Endothelial cell of umbilical vein (primary cell): ENCODE data around the gene CALD1. TPM values are rescaled to one million over a fixed set of nuclear protein-coding genes. Genes with fewer than 3 reads are reported as not detected.

Experiments
- BruUV-seq: library from RNA; stranded (reverse); fragments of 400-500 nt; replicated peaks from 2 replicates; lab custom pipeline; 2021; lab: Mats Ljungman, UMichigan
- CTCF ChIA-PET: fragments of 300-600, 350-600 bp; sonication (Branson Sonifier 250); formaldehyde crosslinking; loops from one replicate; lab custom pipeline; 2021; ENCODE audit warnings: antibody characterized with exemption, inconsistent platforms; lab: Charles Lee
- POLR2A ChIA-PET: fragments of 300-600, 350-600 bp; sonication (Branson Sonifier 250); formaldehyde crosslinking; loops from one replicate; lab custom pipeline; 2021; ENCODE audit warnings: antibody characterized with exemption, inconsistent platforms; lab: Charles Lee
- DNase-seq: peaks from one replicate; pipeline ENCODE4 v3.0.0-alpha.2; 2011; ENCODE audit warnings: low read depth, low spot score
- FAIRE-seq: peaks from 2 replicates; lab custom pipeline; 2011; peaks lifted over from hg19 to GRCh38; lab: Jason Lieb, UNC
- H2AFZ ChIP-seq: 2 replicates; pipeline ENCODE4 v1.6.0; 2012; ENCODE audit warnings: low read depth, low read length, control low read depth, inconsistent platforms
- H3K27ac ChIP-seq: 2 replicates; pipeline ENCODE4 v1.5.1; 2011; ENCODE audit warnings: low read depth, mild to moderate bottlenecking, control low read depth, low read length, moderate library complexity; ENCODE audit not compliant: insufficient read depth
- H3K27me3 ChIP-seq, 2 experiments: 2 replicates each; pipeline versions ENCODE4 v1.6.0 to v1.6.1; 2011; ENCODE audit warnings: low read length in 2 of 2, mixed read lengths in 1 of 2; ENCODE audit not compliant: control insufficient read depth in 2 of 2, insufficient read depth in 2 of 2
- H3K36me3 ChIP-seq, 2 experiments: 2 replicates in 1 of 2; 3 replicates in 1 of 2; pipeline ENCODE4 v1.5.1; 2011; ENCODE audit warnings: low read length in 2 of 2, mild to moderate bottlenecking in 1 of 2, moderate library complexity in 1 of 2; ENCODE audit not compliant: control insufficient read depth in 2 of 2, insufficient read depth in 2 of 2; ENCODE audit errors: extremely low read depth in 1 of 2
- H3K4me1 ChIP-seq: 3 replicates; pipeline ENCODE4 v1.5.1; 2011; ENCODE audit warnings: mild to moderate bottlenecking, low read length; ENCODE audit not compliant: control insufficient read depth, insufficient read depth; ENCODE audit errors: extremely low read depth
- H3K4me2 ChIP-seq: 2 replicates; pipeline ENCODE4 v1.6.1; 2011; ENCODE audit warnings: low read length, control low read depth, mixed read lengths; ENCODE audit not compliant: insufficient read depth
- H3K4me3 ChIP-seq, 3 experiments: fragments of 200-600 bp in 1 of 3; sonication (generic), shearing (Covaris generic) in 1 of 3; replicated peaks in 1 of 3; 2 replicates each; pipeline ENCODE4 v1.5.1; 2011 to 2016; ENCODE audit warnings: control low read depth in 3 of 3, low read length in 3 of 3, mild to moderate bottlenecking in 2 of 3, inconsistent platforms in 1 of 3, low read depth in 1 of 3, moderate library complexity in 1 of 3; ENCODE audit not compliant: insufficient read depth in 1 of 3
- H3K79me2 ChIP-seq: 2 replicates; pipeline ENCODE4 v1.6.0; 2012; ENCODE audit warnings: low read length, inconsistent platforms; ENCODE audit not compliant: control insufficient read depth, insufficient read depth
- H3K9ac ChIP-seq: replicated peaks from 2 replicates; pipeline ENCODE3; 2011; ENCODE audit warnings: low read length, control low read depth; ENCODE audit not compliant: insufficient read depth; ENCODE audit errors: extremely low read depth
- H3K9me1 ChIP-seq: replicated peaks from 3 replicates; pipeline ENCODE4 v1.6.0; 2011; ENCODE audit warnings: mild to moderate bottlenecking, low read length; ENCODE audit not compliant: control insufficient read depth, insufficient read depth; ENCODE audit errors: extremely low read depth
- H3K9me3 ChIP-seq: replicated peaks from 2 replicates; pipeline ENCODE4 v1.5.1; 2012; ENCODE audit warnings: low read length, inconsistent platforms; ENCODE audit not compliant: control insufficient read depth, insufficient read depth
- H4K20me1 ChIP-seq: replicated peaks from 2 replicates; pipeline ENCODE3; 2011; ENCODE audit warnings: mild to moderate bottlenecking, low read length; ENCODE audit not compliant: control insufficient read depth, insufficient read depth; ENCODE audit errors: extremely low read depth
- CTCF ChIP-seq, 2 donors: IDR thresholded peaks; 1 replicate in 1 of 2; 2 replicates in 1 of 2; pipeline ENCODE4 v1.5.1; 2011; ENCODE audit warnings: low read length in 2 of 2, mild to moderate bottlenecking in 2 of 2, moderate library complexity in 2 of 2, control low read depth in 1 of 2, inconsistent platforms in 1 of 2, low read depth in 1 of 2; ENCODE audit not compliant: insufficient read depth in 1 of 2; ENCODE audit errors: extremely low read depth in 1 of 2
- EZH2 ChIP-seq: IDR thresholded peaks from 2 replicates; pipeline ENCODE4 v1.6.1; 2012; ENCODE audit warnings: borderline replicate concordance, low read depth, mild to moderate bottlenecking, moderate library complexity, low read length, inconsistent platforms; ENCODE audit not compliant: severe bottlenecking
- FOS ChIP-seq: IDR thresholded peaks from 2 replicates; pipeline ENCODE4 v1.6.1; 2011; ENCODE audit warnings: mild to moderate bottlenecking, low read length, moderate library complexity, borderline replicate concordance; ENCODE audit not compliant: insufficient read depth
- GATA2 ChIP-seq: IDR thresholded peaks from 2 replicates; pipeline ENCODE4 v1.7.0; 2011; ENCODE audit warnings: low read depth, mild to moderate bottlenecking, moderate library complexity, mixed read lengths, low read length; ENCODE audit not compliant: insufficient read length, insufficient read depth
- JUN ChIP-seq: IDR thresholded peaks from 2 replicates; pipeline ENCODE4 v1.6.1; 2011; ENCODE audit warnings: borderline replicate concordance, low read depth; ENCODE audit not compliant: insufficient read length, insufficient read depth
- MAX ChIP-seq: IDR thresholded peaks from 2 replicates; pipeline ENCODE4 v1.6.1; 2011; ENCODE audit not compliant: insufficient read depth, insufficient read length
- MYC ChIP-seq: IDR thresholded peaks from one replicate; pipeline ENCODE4 v1.6.1; 2011; ENCODE audit warnings: mild to moderate bottlenecking, low read depth, low read length
- POLR2A ChIP-seq: IDR thresholded peaks from 2 replicates; pipeline ENCODE4 v1.6.1; 2012; ENCODE audit warnings: low read depth, mild to moderate bottlenecking, control low read depth, low read length
- POLR2AphosphoS5 ChIP-seq: IDR thresholded peaks from 2 replicates; pipeline ENCODE4 v1.6.1; 2012; ENCODE audit warnings: low read depth, mild to moderate bottlenecking, control low read depth, low read length, moderate library complexity; ENCODE audit not compliant: insufficient read depth
- dilution Hi-C: fragments of 300-500 bp; cut with MboI; formaldehyde crosslinking; loops from one replicate; pipeline ENCODE4 v1.15.0; 2019; ENCODE audit warnings: low sequenced_read_pairs; ENCODE audit not compliant: extremely low pct_ligation_motif_present
- intact Hi-C: fragments of 100-400 bp; cut with micrococcal nuclease; formaldehyde crosslinking; loops from one replicate; pipeline ENCODE4 v1.10.0; 2022
- polyA plus RNA-seq, 4 experiments: library from polyadenylated mRNA; depleted of rRNA in 3 of 4; stranded (reverse) in 3 of 4; unstranded in 1 of 4; fragments of >200 nt; gene quantifications; 2 replicates each; pipeline versions ENCODE4 v1.2.1 to v1.2.3, GENCODE V29; 2011 to 2012; ENCODE audit warnings: missing spikeins in 1 of 4
- total RNA-seq: library from RNA; stranded (reverse); gene quantifications from 2 replicates; pipeline ENCODE4 v1.2.3, GENCODE V29; 2021

CALD1 gene
- total and polyA plus RNA-seq, 2 donors (not counting 3 experiments of a cell fraction or from before 2014, with no cell fraction given), result 136 to 307 TPM

- no peaks in the 10 kb centered on the region for H3K79me2 ChIP-seq
- ChIA-PET POLR2A (no interaction called here), CTCF (no interaction called here)
- dilution Hi-C loops, result no loop called here
- H2AFZ ChIP-seq, result no peak overlapping the region
- no peak for FAIRE-seq
- no peaks in the 10 kb centered on the region for H3K4me1 ChIP-seq
- no peak for DNase-seq
- no peaks in the 10 kb centered on the region for H3K9me1 ChIP-seq
- intact Hi-C loops, result no loop called here
- H3K4me3 ChIP-seq, result no peak overlapping the region
- peaks cover 0 to 1% of the 10 kb centered on the region in 2 experiments for H3K27me3 ChIP-seq
- H3K9ac ChIP-seq, result no peak overlapping the region
- H3K4me2 ChIP-seq, result no peak overlapping the region
- H3K9me3 ChIP-seq, result no peaks in the 10 kb centered on the region
- H3K27ac ChIP-seq, result no peak overlapping the region
- no peaks in the 10 kb centered on the region for H4K20me1 ChIP-seq
- TF ChIP-seq MYC (no peak), POLR2AphosphoS5 (no peak), MAX (no peak), FOS (no peak), GATA2 (no peak), POLR2A (no peak), JUN (no peak), EZH2 (no peak), CTCF (IDR thresholded peaks at IDR 0.05; ENCODE audit: extremely low read depth in 1 of 2, insufficient read depth in 1 of 2, low read depth in 1 of 2, low read length in 2 of 2) (no peak)
- BruUV-seq, result no TSS peak
- H3K36me3 ChIP-seq, result no peaks in the 10 kb centered on the region
These were observed 46.7 kb upstream of the CALD1 start for GRCh38 chr7:134732728-134733127.
